H9 (cell line): Measurements from ENCODE around the gene RAD18. TPM values are rescaled to one million over a fixed set of nuclear protein-coding genes. Genes with fewer than 3 reads are reported as not detected.

ENCODE experiments used
- DNase-seq: peaks from one replicate; pipeline ENCODE4 v3.0.0-alpha.2; 2017
- H2AFZ ChIP-seq: one replicate; pipeline ENCODE4 v1.6.1; 2013; ENCODE audit warnings: mild to moderate bottlenecking, low read length, control low read depth, moderate library complexity
- H2AK5ac ChIP-seq: 2 replicates; pipeline ENCODE4 v1.6.1; 2013; ENCODE audit warnings: low read length, control low read depth, mixed read lengths; ENCODE audit not compliant: insufficient read length
- H2BK120ac ChIP-seq: one replicate; pipeline ENCODE4 v1.6.1; 2013; ENCODE audit warnings: low read depth, mild to moderate bottlenecking, low read length, control low read depth, inconsistent platforms; ENCODE audit not compliant: poor library complexity, severe bottlenecking
- H2BK12ac ChIP-seq: 2 replicates; pipeline ENCODE4 v1.6.1; 2013; ENCODE audit warnings: low read length, control low read depth, mixed read lengths, low read depth; ENCODE audit not compliant: insufficient read length
- H2BK15ac ChIP-seq: 2 replicates; pipeline ENCODE4 v1.6.1; 2013; ENCODE audit warnings: low read depth, low read length, control low read depth
- H2BK20ac ChIP-seq: one replicate; pipeline ENCODE4 v1.6.1; 2013; ENCODE audit warnings: low read depth, mild to moderate bottlenecking, low read length, control low read depth, inconsistent platforms; ENCODE audit not compliant: poor library complexity, severe bottlenecking
- H2BK5ac ChIP-seq: 2 replicates; pipeline ENCODE4 v1.6.1; 2013; ENCODE audit warnings: low read length, control low read depth, mixed read lengths; ENCODE audit not compliant: insufficient read length
- H3K14ac ChIP-seq: 2 replicates; pipeline ENCODE4 v1.6.1; 2013; ENCODE audit warnings: low read length, control low read depth; ENCODE audit not compliant: insufficient read depth
- H3K18ac ChIP-seq: 2 replicates; pipeline ENCODE4 v1.6.1; 2013; ENCODE audit warnings: low read depth, mild to moderate bottlenecking, mixed read lengths, low read length, control low read depth; ENCODE audit not compliant: insufficient read length
- H3K23ac ChIP-seq: 2 replicates; pipeline ENCODE4 v1.6.1; 2013; ENCODE audit warnings: low read length, control low read depth, mixed read lengths, low read depth; ENCODE audit not compliant: insufficient read length
- H3K23me2 ChIP-seq: 2 replicates; pipeline ENCODE4 v1.6.1; 2013; ENCODE audit warnings: low read depth, mild to moderate bottlenecking, mixed read lengths, low read length, control low read depth; ENCODE audit not compliant: insufficient read length, poor library complexity, severe bottlenecking
- H3K27ac ChIP-seq: 2 replicates; pipeline ENCODE4 v1.5.1; 2013; ENCODE audit warnings: low read length, control low read depth, mixed read lengths, low read depth; ENCODE audit not compliant: insufficient read length
- H3K27me3 ChIP-seq: 2 replicates; pipeline ENCODE4 v1.6.1; 2013; ENCODE audit warnings: low read length, control low read depth, inconsistent platforms; ENCODE audit not compliant: insufficient read depth
- H3K4ac ChIP-seq: 2 replicates; pipeline ENCODE4 v1.6.1; 2013; ENCODE audit warnings: low read depth, mild to moderate bottlenecking, control low read depth, inconsistent platforms, low read length, moderate library complexity
- H3K4me1 ChIP-seq: 2 replicates; pipeline ENCODE4 v1.6.1; 2013; ENCODE audit warnings: low read length, control low read depth, inconsistent platforms; ENCODE audit not compliant: insufficient read depth
- H3K4me2 ChIP-seq: 2 replicates; pipeline ENCODE4 v1.6.1; 2013; ENCODE audit warnings: low read length, control low read depth, mixed read lengths; ENCODE audit not compliant: insufficient read length, insufficient read depth
- H3K56ac ChIP-seq: 2 replicates; pipeline ENCODE4 v1.6.1; 2013; ENCODE audit warnings: low read depth, mild to moderate bottlenecking, mixed read lengths, low read length, control low read depth; ENCODE audit not compliant: insufficient read length
- H3K79me1 ChIP-seq: 2 replicates; pipeline ENCODE4 v1.6.1; 2013; ENCODE audit warnings: low read depth, mild to moderate bottlenecking, moderate library complexity, low read length, control low read depth, inconsistent platforms; ENCODE audit not compliant: insufficient read depth, poor library complexity, severe bottlenecking
- H3K79me2 ChIP-seq: 2 replicates; pipeline ENCODE4 v1.6.1; 2013; ENCODE audit warnings: low read length, control low read depth, inconsistent platforms; ENCODE audit not compliant: insufficient read depth
- H3K9ac ChIP-seq: 2 replicates; pipeline ENCODE4 v1.6.1; 2013; ENCODE audit warnings: low read length, control low read depth, mixed read lengths; ENCODE audit not compliant: insufficient read length; ENCODE audit errors: extremely low read depth
- H3K9me3 ChIP-seq: one replicate; pipeline ENCODE4 v1.6.1; 2013; ENCODE audit warnings: low read depth, low read length, inconsistent platforms; ENCODE audit not compliant: control insufficient read depth
- H3T11ph ChIP-seq: one replicate; pipeline ENCODE4 v1.6.1; 2013; ENCODE audit warnings: mild to moderate bottlenecking, low read length, control low read depth, inconsistent platforms
- H4K20me1 ChIP-seq: one replicate; pipeline ENCODE4 v1.6.1; 2013; ENCODE audit not compliant: control insufficient read depth, insufficient read length, insufficient read depth
- H4K5ac ChIP-seq: 2 replicates; pipeline ENCODE4 v1.6.1; 2013; ENCODE audit warnings: low read depth, mild to moderate bottlenecking, mixed read lengths, low read length, control low read depth; ENCODE audit not compliant: insufficient read length
- H4K8ac ChIP-seq: replicated peaks from 2 replicates; pipeline ENCODE4 v1.6.1; 2013; ENCODE audit warnings: low read length, control low read depth, mixed read lengths, low read depth; ENCODE audit not compliant: insufficient read length
- H4K91ac ChIP-seq: 2 replicates; pipeline ENCODE4 v1.6.1; 2013; ENCODE audit warnings: low read depth, mild to moderate bottlenecking, moderate library complexity, mixed read lengths, low read length, control low read depth; ENCODE audit not compliant: insufficient read length
- H3K27ac Mint-ChIP-seq, 3 experiments: 2 replicates in 2 of 3; 3 replicates in 1 of 3; pipeline ENCODE4 v1.8.0; 2020 to 2021; ENCODE audit warnings: mixed read lengths in 3 of 3, mild to moderate bottlenecking in 1 of 3, moderate library complexity in 1 of 3
- H3K27me3 Mint-ChIP-seq: 2 replicates; pipeline ENCODE4 v1.8.0; 2021; ENCODE audit warnings: low read depth, mild to moderate bottlenecking, moderate library complexity, mixed read lengths
- H3K36me3 Mint-ChIP-seq, 3 experiments: 2 replicates in 2 of 3; 3 replicates in 1 of 3; pipeline ENCODE4 v1.8.0; 2020 to 2021; ENCODE audit warnings: low read depth in 3 of 3, mixed read lengths in 3 of 3; ENCODE audit not compliant: insufficient read depth in 1 of 3
- H3K4me1 Mint-ChIP-seq, 2 experiments: 2 replicates each; pipeline ENCODE4 v1.8.0; 2020; ENCODE audit warnings: mixed read lengths in 2 of 2
- H3K4me3 Mint-ChIP-seq, 2 experiments: 2 replicates in 1 of 2; 3 replicates in 1 of 2; pipeline ENCODE4 v1.8.0; 2020 to 2021; ENCODE audit warnings: mild to moderate bottlenecking in 2 of 2, mixed read lengths in 2 of 2, moderate library complexity in 1 of 2
- H3K9me3 Mint-ChIP-seq, 2 experiments: 2 replicates in 1 of 2; 3 replicates in 1 of 2; pipeline ENCODE4 v1.8.0; 2020; ENCODE audit warnings: mild to moderate bottlenecking in 2 of 2, mixed read lengths in 2 of 2, moderate library complexity in 1 of 2
- CTCF ChIP-seq: fragments of 200-600 bp; sonication (generic); conservative IDR thresholded peaks from 3 replicates; pipeline ENCODE4 v1.8.0; 2021; ENCODE audit warnings: antibody characterized with exemption, mild to moderate bottlenecking
- WGBS: extraction: QIAGEN DNeasy Blood & Tissue Kit; methylation state at CpG from one replicate; pipeline ENCODE4 v1.1.7; 2013; ENCODE audit warnings: missing lambda C conversion rate, low lambda C conversion rate, mixed read lengths; ENCODE audit not compliant: insufficient read length; ENCODE audit errors: extremely low coverage; 5-methylcytosine and 5-hydroxymethylcytosine counted together
- total RNA-seq: library from RNA; stranded (reverse); gene quantifications from 2 replicates; pipeline ENCODE4 v1.2.1, GENCODE V29; 2021

Gene RAD18
- total RNA-seq, 1 experiment from 2014 or later = 27.8 TPM

- Mint-ChIP-seq H3K27me3 (no peaks in the 10 kb centered on the region), H3K27ac (no peak overlapping the region), H3K4me3 (no peak overlapping the region), H3K4me1 (no peaks in the 10 kb centered on the region), H3K9me3 (peaks cover 13 to 17% of the 10 kb centered on the region in 2 experiments), H3K36me3 (peaks cover 31 to 51% (median 48%) of the 10 kb centered on the region in 3 experiments)
- H3K9ac ChIP-seq = no peak overlapping the region
- no peaks in the 10 kb centered on the region for H3K4me1 ChIP-seq
- no peak for DNase-seq
- H2BK5ac ChIP-seq = no peak overlapping the region
- no peak for TF ChIP-seq CTCF
- H2BK120ac ChIP-seq = no peak overlapping the region
- no peaks in the 10 kb centered on the region for H4K20me1 ChIP-seq
- no peak overlapping the region for H2BK12ac ChIP-seq
- no peak overlapping the region for H3K14ac ChIP-seq
- no peaks in the 10 kb centered on the region for H3K27me3 ChIP-seq
- H2AK5ac ChIP-seq = no peak overlapping the region
- no peaks in the 10 kb centered on the region for H3K79me2 ChIP-seq
- H3K4me2 ChIP-seq = no peak overlapping the region
- H2BK20ac ChIP-seq = no peak overlapping the region
- no peak overlapping the region for H3K56ac ChIP-seq
- H3K79me1 ChIP-seq = no peaks in the 10 kb centered on the region
- H4K91ac ChIP-seq = no peak overlapping the region
- H3T11ph ChIP-seq = no peak overlapping the region
- H3K23me2 ChIP-seq = no peaks in the 10 kb centered on the region
- H3K23ac ChIP-seq = no peak overlapping the region
- no peak overlapping the region for H2BK15ac ChIP-seq
- no peak overlapping the region for H4K5ac ChIP-seq
- H3K9me3 ChIP-seq = no peaks in the 10 kb centered on the region
- no peak overlapping the region for H4K8ac ChIP-seq
- WGBS = no CpG with 5 or more reads among the region's 3 CpGs
- H3K18ac ChIP-seq = no peak overlapping the region
- H3K27ac ChIP-seq = no peak overlapping the region
- H3K4ac ChIP-seq = no peak overlapping the region
- H2AFZ ChIP-seq = no peak overlapping the region
These were observed 17.2 kb downstream of the RAD18 start for GRCh38 chr3:8945890-8946600.
